HUES6 (cell line): Measurements from ENCODE around the gene UXT.
A peak's percentile ranks its signal among the peaks of the same experiment; 100 is the strongest.
"Not testable (repeated sequence)": the region's sequence is repeated elsewhere in the genome, so short reads cannot be mapped to it uniquely, and the experiment has no call there.

Experiments
- H3K27ac ChIP-seq: 2 replicates; pipeline ENCODE4 v1.7.0; 2013; ENCODE audit warnings: low read depth, mild to moderate bottlenecking, low read length, inconsistent platforms
- H3K27me3 ChIP-seq: 2 replicates; pipeline ENCODE4 v1.6.1; 2013; ENCODE audit warnings: low read length; ENCODE audit not compliant: control insufficient read depth, insufficient read depth
- H3K36me3 ChIP-seq: 2 replicates; pipeline ENCODE4 v1.6.1; 2013; ENCODE audit warnings: low read length; ENCODE audit not compliant: control insufficient read depth, insufficient read depth
- H3K4me1 ChIP-seq: 2 replicates; pipeline ENCODE4 v1.6.1; 2013; ENCODE audit warnings: low read length; ENCODE audit not compliant: control insufficient read depth, insufficient read depth
- H3K4me3 ChIP-seq: 2 replicates; pipeline ENCODE4 v1.5.1; 2013; ENCODE audit warnings: low read depth, low read length
- H3K9ac ChIP-seq: one replicate; pipeline ENCODE4 v1.6.1; 2013; ENCODE audit warnings: mild to moderate bottlenecking, low read length
- H3K9me3 ChIP-seq: 2 replicates; pipeline ENCODE4 v1.6.1; 2013; ENCODE audit warnings: low read depth, low read length; ENCODE audit not compliant: control insufficient read depth, insufficient read depth

The UXT gene

GRCh38 chrX:47614618-47615017, 44.4 kb downstream of the UXT start:
- no peak overlapping the region for H3K4me3 ChIP-seq
- H3K27me3 ChIP-seq = peaks cover 16% of the 10 kb centered on the region
- H3K36me3 ChIP-seq = no peaks in the 10 kb centered on the region
- no peaks in the 10 kb centered on the region for H3K4me1 ChIP-seq
- H3K9me3 ChIP-seq = peaks cover 17% of the 10 kb centered on the region; the same call in 1 of the 2 replicates
- no peak overlapping the region for H3K9ac ChIP-seq
- H3K27ac ChIP-seq = no peak overlapping the region

GRCh38 chrX:47613082-47613481, 45.9 kb downstream of the UXT start:
- Histone ChIP-seq H3K4me1 (peaks cover 12% of the 10 kb centered on the region), H3K9ac (no peak overlapping the region), H3K27ac (no peak overlapping the region), H3K4me3 (no peak overlapping the region), H3K36me3 (no peaks in the 10 kb centered on the region), H3K27me3 (peaks cover 4% of the 10 kb centered on the region; the same call in 1 of the 2 replicates), H3K9me3 (peaks cover 23% of the 10 kb centered on the region; the same call in 1 of the 2 replicates)

- H3K4me1 ChIP-seq = peaks cover 14% of the 10 kb centered on the region
- H3K9ac ChIP-seq = no peak overlapping the region
- H3K9me3 ChIP-seq = peaks cover 23% of the 10 kb centered on the region; the same call in 1 of the 2 replicates
- no peak overlapping the region for H3K4me3 ChIP-seq
- H3K27ac ChIP-seq = no peak overlapping the region
- no peaks in the 10 kb centered on the region; the same call in 1 of the 2 replicates for H3K27me3 ChIP-seq
- no peaks in the 10 kb centered on the region for H3K36me3 ChIP-seq
Measured at GRCh38 chrX:47612418-47612817, 46.6 kb downstream of the UXT start.

- H3K4me1 ChIP-seq = peaks cover 14% of the 10 kb centered on the region
- H3K36me3 ChIP-seq = no peaks in the 10 kb centered on the region
- H3K27ac ChIP-seq = no peak overlapping the region
- H3K9ac ChIP-seq = no peak overlapping the region
- no peak overlapping the region for H3K4me3 ChIP-seq
- H3K9me3 ChIP-seq = peaks cover 23% of the 10 kb centered on the region; the same call in 1 of the 2 replicates
- no peaks in the 10 kb centered on the region for H3K27me3 ChIP-seq
Measured at GRCh38 chrX:47611926-47612325, 47.1 kb downstream of the UXT start.

- Histone ChIP-seq H3K4me3 (no peak overlapping the region), H3K9ac (no peak overlapping the region), H3K4me1 (peaks cover 14% of the 10 kb centered on the region), H3K9me3 (peaks cover 23% of the 10 kb centered on the region; the same call in 1 of the 2 replicates), H3K27me3 (no peaks in the 10 kb centered on the region), H3K27ac (no peak overlapping the region), H3K36me3 (no peaks in the 10 kb centered on the region)
Measured at GRCh38 chrX:47611489-47611888, 47.5 kb downstream of the UXT start.

- Histone ChIP-seq H3K27me3 (no peaks in the 10 kb centered on the region), H3K36me3 (no peaks in the 10 kb centered on the region), H3K4me1 (peaks cover 14% of the 10 kb centered on the region), H3K9me3 (peaks cover 23% of the 10 kb centered on the region; the same call in 1 of the 2 replicates), H3K9ac (no peak overlapping the region), H3K4me3 (no peak overlapping the region), H3K27ac (no peak overlapping the region)
Measured at GRCh38 chrX:47610511-47610910, 48.5 kb downstream of the UXT start.

GRCh38 chrX:47608130-47608810, 50.7 kb downstream of the UXT start:
- Histone ChIP-seq H3K9me3 (peaks cover 18% of the 10 kb centered on the region; the same call in 1 of the 2 replicates), H3K4me3 (no peak overlapping the region), H3K27ac (no peak overlapping the region), H3K27me3 (no peaks in the 10 kb centered on the region), H3K36me3 (no peaks in the 10 kb centered on the region), H3K4me1 (peaks cover 14% of the 10 kb centered on the region), H3K9ac (peak overlapping the region; percentile 47)

GRCh38 chrX:47607091-47607490, 51.9 kb downstream of the UXT start:
- no peak overlapping the region for H3K9ac ChIP-seq
- peaks cover 10% of the 10 kb centered on the region; the same call in 1 of the 2 replicates for H3K9me3 ChIP-seq
- H3K27me3 ChIP-seq = no peaks in the 10 kb centered on the region
- peaks cover 14% of the 10 kb centered on the region for H3K4me1 ChIP-seq
- H3K27ac ChIP-seq = no peak overlapping the region
- H3K4me3 ChIP-seq = no peak overlapping the region
- no peaks in the 10 kb centered on the region for H3K36me3 ChIP-seq

- no peak overlapping the region for H3K27ac ChIP-seq
Measured at GRCh38 chrX:47605024-47605423, 54.0 kb downstream of the UXT start.

GRCh38 chrX:47603125-47603524, 55.9 kb downstream of the UXT start:
- not testable (repeated sequence) for H3K36me3 ChIP-seq

More at GRCh38 chrX:47605024-47605423, 54.0 kb downstream of the UXT start:
- Histone ChIP-seq H3K36me3 (no peaks in the 10 kb centered on the region), H3K9me3 (peaks cover 13% of the 10 kb centered on the region; the same call in 1 of the 2 replicates), H3K4me1 (peaks cover 14% of the 10 kb centered on the region), H3K27me3 (no peaks in the 10 kb centered on the region), H3K4me3 (no peak overlapping the region), H3K9ac (no peak overlapping the region)

More at GRCh38 chrX:47603125-47603524, 55.9 kb downstream of the UXT start:
- not testable (repeated sequence) for H3K9me3 ChIP-seq, H3K27ac ChIP-seq, H3K9ac ChIP-seq, H3K4me1 ChIP-seq, H3K27me3 ChIP-seq, H3K4me3 ChIP-seq
